ENCODE results near the gene TEX22.

Gene TEX22

GRCh38 chr14:105440554-105440900 lies 42.2 kb downstream of the TEX22 start:
- Histone ChIP-seq H3K9me3 (ENCODE audit: low read length) (peaks cover 7% of the 10 kb centered on the region), H3K36me3 (ENCODE audit: insufficient read depth, low read length) (peaks cover 58% of the 10 kb centered on the region), H2AFZ (ENCODE audit: low read length) (no peak overlapping the region), H3K4me1 (ENCODE audit: insufficient read depth, low read length, severe bottlenecking) (no peaks in the 10 kb centered on the region), H4K20me1 (ENCODE audit: insufficient read depth, low read length) (no peaks in the 10 kb centered on the region), H3K9me2 (ENCODE audit: low read depth, low read length) (no peaks in the 10 kb centered on the region), H3K79me2 (ENCODE audit: insufficient read depth, low read length) (peaks cover 26% of the 10 kb centered on the region), H3K27ac (ENCODE audit: low read depth, low read length, poor library complexity, severe bottlenecking) (no peak overlapping the region), H3K4me3 (ENCODE audit: low read depth, low read length, poor library complexity, severe bottlenecking) (no peak overlapping the region), H3K9ac (ENCODE audit: low read length) (no peak overlapping the region), H3F3A (ENCODE audit: insufficient read depth, low read length) (peaks cover 6% of the 10 kb centered on the region; the same call in 1 of the 2 replicates), H3K4me2 (ENCODE audit: low read length) (no peak overlapping the region), H3K27me3 (ENCODE audit: insufficient read depth, low read length) (no peaks in the 10 kb centered on the region)
- TF ChIP-seq CTCF (IDR thresholded peaks at IDR 0.05; ENCODE audit: low read length), result no peak
- TF ChIP-seq EZH2 (IDR thresholded peaks at IDR 0.05; ENCODE audit: borderline replicate concordance, low read length), result no peak

- no peaks in the 10 kb centered on the region for H3K9me2 ChIP-seq (ENCODE audit: low read depth, low read length)
- H3K27me3 ChIP-seq (ENCODE audit: insufficient read depth, low read length), result no peaks in the 10 kb centered on the region
- H4K20me1 ChIP-seq (ENCODE audit: insufficient read depth, low read length), result no peaks in the 10 kb centered on the region
- no peak overlapping the region for H2AFZ ChIP-seq (ENCODE audit: low read length)
- H3K36me3 ChIP-seq (ENCODE audit: insufficient read depth, low read length), result peaks cover 54% of the 10 kb centered on the region
- no peak overlapping the region for H3K9ac ChIP-seq (ENCODE audit: low read length)
- TF ChIP-seq EZH2 (IDR thresholded peaks at IDR 0.05; ENCODE audit: borderline replicate concordance, low read length) (no peak), CTCF (IDR thresholded peaks at IDR 0.05; ENCODE audit: low read length) (no peak)
- no peak overlapping the region for H3K4me3 ChIP-seq (ENCODE audit: low read depth, low read length, poor library complexity, severe bottlenecking)
- peaks cover 4% of the 10 kb centered on the region for H3K9me3 ChIP-seq (ENCODE audit: low read length)
- H3F3A ChIP-seq (ENCODE audit: insufficient read depth, low read length), result peaks cover 6% of the 10 kb centered on the region; the same call in 1 of the 2 replicates
- H3K27ac ChIP-seq (ENCODE audit: low read depth, low read length, poor library complexity, severe bottlenecking), result no peak overlapping the region
- peaks cover 22% of the 10 kb centered on the region for H3K79me2 ChIP-seq (ENCODE audit: insufficient read depth, low read length)
- no peaks in the 10 kb centered on the region for H3K4me1 ChIP-seq (ENCODE audit: insufficient read depth, low read length, severe bottlenecking)
- H3K4me2 ChIP-seq (ENCODE audit: low read length), result no peak overlapping the region
Observed at GRCh38 chr14:105440992-105441391, 42.7 kb downstream of the TEX22 start.

- Histone ChIP-seq H3K4me1 (ENCODE audit: insufficient read depth, low read length, severe bottlenecking) (no peaks in the 10 kb centered on the region), H3K9me3 (ENCODE audit: low read length) (no peaks in the 10 kb centered on the region), H3K4me3 (ENCODE audit: low read depth, low read length, poor library complexity, severe bottlenecking) (no peak overlapping the region), H3K9me2 (ENCODE audit: low read depth, low read length) (no peaks in the 10 kb centered on the region), H3K27me3 (ENCODE audit: insufficient read depth, low read length) (no peaks in the 10 kb centered on the region), H3K27ac (ENCODE audit: low read depth, low read length, poor library complexity, severe bottlenecking) (no peak overlapping the region), H3K9ac (ENCODE audit: low read length) (no peak overlapping the region), H3K79me2 (ENCODE audit: insufficient read depth, low read length) (peaks cover 11% of the 10 kb centered on the region; the same call in 1 of the 2 replicates), H3F3A (ENCODE audit: insufficient read depth, low read length) (no peaks in the 10 kb centered on the region), H4K20me1 (ENCODE audit: insufficient read depth, low read length) (no peaks in the 10 kb centered on the region), H3K36me3 (ENCODE audit: insufficient read depth, low read length) (peaks cover 44% of the 10 kb centered on the region), H3K4me2 (ENCODE audit: low read length) (no peak overlapping the region), H2AFZ (ENCODE audit: low read length) (no peak overlapping the region)
- no peak for TF ChIP-seq EZH2 (IDR thresholded peaks at IDR 0.05; ENCODE audit: borderline replicate concordance, low read length)
- no peak for TF ChIP-seq CTCF (IDR thresholded peaks at IDR 0.05; ENCODE audit: low read length)
Observed at GRCh38 chr14:105442125-105442524, 43.8 kb downstream of the TEX22 start.
